Vagina (tissue), 2 donors: ENCODE measurements around the gene CYLC2. TPM values are rescaled to one million over a fixed set of nuclear protein-coding genes. Genes with fewer than 3 reads are reported as not detected.

Experiments used
- DNase-seq, 2 donors: peaks; one replicate each; pipeline ENCODE4 v3.0.0-alpha.2; 2017; ENCODE audit errors: extremely low spot score in 2 of 2
- H3K27ac ChIP-seq: fragments of 200-600 bp; sonication (generic); one replicate; pipeline ENCODE4 v1.5.1; 2019
- H3K27me3 ChIP-seq: fragments of 200-600 bp; sonication (generic); one replicate; pipeline ENCODE4 v1.5.1; 2019
- H3K36me3 ChIP-seq, 2 donors: fragments of 200-600 bp; sonication (generic); one replicate each; pipeline ENCODE4 v1.5.1; 2017 to 2019
- H3K4me1 ChIP-seq: fragments of 200-600 bp; sonication (generic); one replicate; pipeline ENCODE4 v1.5.1; 2019
- H3K4me3 ChIP-seq, 2 donors: fragments of 200-600 bp; sonication (generic); 1 replicate in 1 of 2; 2 replicates in 1 of 2; pipeline ENCODE4 v1.5.1; 2016 to 2019
- H3K9me3 ChIP-seq: fragments of 200-600 bp; sonication (generic); one replicate; pipeline ENCODE4 v1.5.1; 2019
- POLR2A ChIP-seq, 2 donors: fragments of 450-650 bp; IDR thresholded peaks; one replicate each; pipeline ENCODE4 v1.6.1; 2017; ENCODE audit warnings: antibody characterized with exemption in 2 of 2, mild to moderate bottlenecking in 2 of 2, moderate library complexity in 2 of 2
- POLR2AphosphoS5 ChIP-seq, 2 donors: sonication (generic); formaldehyde crosslinking; IDR thresholded peaks; one replicate each; pipeline ENCODE4 v1.9.0; 2017; ENCODE audit warnings: antibody characterized with exemption in 2 of 2, mild to moderate bottlenecking in 2 of 2, low read depth in 1 of 2; ENCODE audit not compliant: insufficient read depth in 1 of 2
- intact Hi-C: fragments of 100-400 bp; cut with DNase I; formaldehyde crosslinking; loops from one replicate; pipeline ENCODE4 v1.15.1; 2023
- total RNA-seq: library from RNA; depleted of rRNA; stranded (reverse); fragments of >200 nt; gene quantifications from one replicate; pipeline ENCODE4 v1.2.3, GENCODE V29; 2016
- TF ChIP-seq, protein P1 (sequence below), 3 experiments: fragments of 450-650 bp in 2 of 3; fragments of 200-600 bp in 1 of 3; sonication (generic) in 1 of 3; IDR thresholded peaks; one replicate each; pipeline ENCODE4 v1.5.1; 2017 to 2019; ENCODE audit warnings: antibody characterized with exemption in 3 of 3, mild to moderate bottlenecking in 2 of 3, moderate library complexity in 2 of 3

CYLC2 gene, protein sequence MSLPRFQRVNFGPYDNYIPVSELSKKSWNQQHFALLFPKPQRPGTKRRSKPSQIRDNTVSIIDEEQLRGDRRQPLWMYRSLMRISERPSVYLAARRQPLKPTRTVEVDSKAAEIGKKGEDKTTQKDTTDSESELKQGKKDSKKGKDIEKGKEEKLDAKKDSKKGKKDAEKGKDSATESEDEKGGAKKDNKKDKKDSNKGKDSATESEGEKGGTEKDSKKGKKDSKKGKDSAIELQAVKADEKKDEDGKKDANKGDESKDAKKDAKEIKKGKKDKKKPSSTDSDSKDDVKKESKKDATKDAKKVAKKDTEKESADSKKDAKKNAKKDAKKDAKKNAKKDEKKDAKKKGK
- total RNA-seq, result not detected

- Histone ChIP-seq H3K4me3 (no peak within 1 kb of the TSS), H3K27me3 (no peaks in the 10 kb centered on the region), H3K27ac (no peak within 1 kb of the TSS), H3K4me1 (no peaks in the 10 kb centered on the region), H3K9me3 (no peaks in the 10 kb centered on the region), H3K36me3 (no peaks in the 10 kb centered on the region)
- intact Hi-C loops, result no loop called here
- TF ChIP-seq, protein P1, sequence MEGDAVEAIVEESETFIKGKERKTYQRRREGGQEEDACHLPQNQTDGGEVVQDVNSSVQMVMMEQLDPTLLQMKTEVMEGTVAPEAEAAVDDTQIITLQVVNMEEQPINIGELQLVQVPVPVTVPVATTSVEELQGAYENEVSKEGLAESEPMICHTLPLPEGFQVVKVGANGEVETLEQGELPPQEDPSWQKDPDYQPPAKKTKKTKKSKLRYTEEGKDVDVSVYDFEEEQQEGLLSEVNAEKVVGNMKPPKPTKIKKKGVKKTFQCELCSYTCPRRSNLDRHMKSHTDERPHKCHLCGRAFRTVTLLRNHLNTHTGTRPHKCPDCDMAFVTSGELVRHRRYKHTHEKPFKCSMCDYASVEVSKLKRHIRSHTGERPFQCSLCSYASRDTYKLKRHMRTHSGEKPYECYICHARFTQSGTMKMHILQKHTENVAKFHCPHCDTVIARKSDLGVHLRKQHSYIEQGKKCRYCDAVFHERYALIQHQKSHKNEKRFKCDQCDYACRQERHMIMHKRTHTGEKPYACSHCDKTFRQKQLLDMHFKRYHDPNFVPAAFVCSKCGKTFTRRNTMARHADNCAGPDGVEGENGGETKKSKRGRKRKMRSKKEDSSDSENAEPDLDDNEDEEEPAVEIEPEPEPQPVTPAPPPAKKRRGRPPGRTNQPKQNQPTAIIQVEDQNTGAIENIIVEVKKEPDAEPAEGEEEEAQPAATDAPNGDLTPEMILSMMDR (IDR thresholded peaks at IDR 0.05), result no peak
- TF ChIP-seq POLR2AphosphoS5 (IDR thresholded peaks at IDR 0.05; ENCODE audit: insufficient read depth in 1 of 2, low read depth in 1 of 2) (no peak), POLR2A (IDR thresholded peaks at IDR 0.05) (no peak)
- DNase-seq, result no peak
These were observed at the start of gene CYLC2 for GRCh38 chr9:102995033-102995432. Gene CYLC2, plus strand, starts transcription at chr9:102995333. Its CDS starts 48 bp downstream, at chr9:102995381.

DNA sequence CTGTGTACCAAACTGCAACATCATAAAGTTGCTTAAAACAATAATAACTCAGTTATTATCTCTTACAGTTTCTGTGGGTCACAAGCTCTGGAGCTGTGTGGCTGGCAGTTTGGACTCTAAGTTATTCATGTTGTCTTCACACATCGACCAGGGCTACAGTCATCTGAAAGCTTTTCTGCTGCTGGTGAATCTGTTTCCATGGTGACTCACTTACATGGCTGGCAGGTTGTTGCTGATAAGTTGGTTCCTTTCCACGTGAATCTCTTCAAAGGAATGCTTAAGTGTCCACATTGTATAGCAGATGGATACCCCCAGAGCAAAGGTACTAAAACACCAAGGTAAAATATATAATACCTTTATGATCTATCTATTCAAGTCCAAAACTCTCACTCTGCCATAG is 44.8 kb upstream of the CYLC2 start:
- Histone ChIP-seq H3K4me1 (no peaks in the 10 kb centered on the region), H3K36me3 (no peaks in the 10 kb centered on the region), H3K27ac (no peak overlapping the region), H3K4me3 (no peak overlapping the region), H3K27me3 (no peaks in the 10 kb centered on the region), H3K9me3 (no peaks in the 10 kb centered on the region)
- intact Hi-C loops, result no loop called here
- TF ChIP-seq, protein P1 (IDR thresholded peaks at IDR 0.05), result no peak
- no peak for TF ChIP-seq POLR2AphosphoS5 (IDR thresholded peaks at IDR 0.05; ENCODE audit: insufficient read depth in 1 of 2, low read depth in 1 of 2)
- no peak for TF ChIP-seq POLR2A (IDR thresholded peaks at IDR 0.05)
- no peak for DNase-seq

GRCh38 chr9:102966999-102967398 is 28.1 kb upstream of the CYLC2 start:
- TF ChIP-seq, protein P1 (IDR thresholded peaks at IDR 0.05), result no peak
- TF ChIP-seq POLR2AphosphoS5 (IDR thresholded peaks at IDR 0.05; ENCODE audit: insufficient read depth in 1 of 2, low read depth in 1 of 2), result no peak
- DNase-seq, result no peak
- no peak overlapping the region for H3K27ac ChIP-seq
- intact Hi-C loops, result no loop called here
- no peaks in the 10 kb centered on the region for H3K4me1 ChIP-seq
- no peaks in the 10 kb centered on the region for H3K36me3 ChIP-seq
- H3K27me3 ChIP-seq, result no peaks in the 10 kb centered on the region
- no peaks in the 10 kb centered on the region for H3K9me3 ChIP-seq
- no peak overlapping the region for H3K4me3 ChIP-seq

DNA sequence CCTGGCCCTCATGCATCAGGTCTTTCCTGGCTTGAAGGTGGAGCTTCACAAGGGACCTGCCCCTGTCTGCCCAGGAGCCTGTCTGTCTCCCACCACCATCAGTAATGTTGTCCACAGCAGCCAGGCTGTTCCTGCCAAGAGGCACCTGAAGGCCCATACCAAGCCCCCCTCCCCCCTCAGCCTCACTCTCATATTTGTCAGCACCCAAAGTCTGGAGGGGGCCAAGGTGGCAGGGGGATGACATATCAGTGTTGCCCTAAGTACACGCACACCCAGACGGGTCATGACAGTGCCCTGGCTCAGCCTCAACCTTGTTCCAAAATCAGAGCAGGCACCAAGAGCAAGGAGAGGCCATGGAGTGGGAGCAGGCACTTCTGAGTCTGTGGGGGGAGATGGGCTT is 27.2 kb upstream of the CYLC2 start:
- H3K27me3 ChIP-seq, result no peaks in the 10 kb centered on the region
- intact Hi-C loops, result no loop called here
- no peaks in the 10 kb centered on the region for H3K9me3 ChIP-seq
- no peak for DNase-seq
- no peak overlapping the region for H3K27ac ChIP-seq
- no peak overlapping the region for H3K4me3 ChIP-seq
- H3K36me3 ChIP-seq, result no peaks in the 10 kb centered on the region
- TF ChIP-seq POLR2AphosphoS5 (IDR thresholded peaks at IDR 0.05; ENCODE audit: insufficient read depth in 1 of 2, low read depth in 1 of 2) (no peak), POLR2A (IDR thresholded peaks at IDR 0.05) (no peak)
- TF ChIP-seq, protein P1 (IDR thresholded peaks at IDR 0.05), result no peak
- H3K4me1 ChIP-seq, result no peaks in the 10 kb centered on the region

GRCh38 chr9:102972780-102973179 is 22.4 kb upstream of the CYLC2 start:
- H3K9me3 ChIP-seq, result no peaks in the 10 kb centered on the region
- H3K4me1 ChIP-seq, result no peaks in the 10 kb centered on the region
- H3K27ac ChIP-seq, result no peak overlapping the region
- TF ChIP-seq POLR2A (IDR thresholded peaks at IDR 0.05), result no peak
- TF ChIP-seq, protein P1 (IDR thresholded peaks at IDR 0.05), result no peak
- TF ChIP-seq POLR2AphosphoS5 (IDR thresholded peaks at IDR 0.05; ENCODE audit: insufficient read depth in 1 of 2, low read depth in 1 of 2), result no peak
- DNase-seq, result no peak
- H3K36me3 ChIP-seq, result no peaks in the 10 kb centered on the region
- H3K27me3 ChIP-seq, result no peaks in the 10 kb centered on the region
- intact Hi-C loops, result no loop called here
- no peak overlapping the region for H3K4me3 ChIP-seq
